Ishikawa (cell line): ENCODE data around the gene SH3TC1.

ENCODE experiments used
- CEBPB ChIP-seq: IDR thresholded peaks from 2 replicates; pipeline ENCODE4 v1.6.1; 2012
- CREB1 ChIP-seq: IDR thresholded peaks from 2 replicates; pipeline ENCODE4 v1.6.1; 2012; ENCODE audit warnings: low read depth
- EGR1 ChIP-seq: IDR thresholded peaks from 2 replicates; pipeline ENCODE4 v1.6.1; 2012
- EP300 ChIP-seq: IDR thresholded peaks from 2 replicates; pipeline ENCODE4 v1.6.1; 2012; ENCODE audit warnings: borderline replicate concordance
- FOXM1 ChIP-seq: IDR thresholded peaks from 2 replicates; pipeline ENCODE4 v1.6.1; 2012; ENCODE audit warnings: low read depth, borderline replicate concordance
- NFIC ChIP-seq: IDR thresholded peaks from 2 replicates; pipeline ENCODE4 v1.6.1; 2012
- RAD21 ChIP-seq: IDR thresholded peaks from 2 replicates; pipeline ENCODE4 v1.6.1; 2012; ENCODE audit warnings: low read depth
- TAF1 ChIP-seq: IDR thresholded peaks from 2 replicates; pipeline ENCODE4 v1.6.1; 2012; ENCODE audit warnings: low read depth, mild to moderate bottlenecking
- TCF12 ChIP-seq: IDR thresholded peaks from 2 replicates; pipeline ENCODE4 v1.6.1; 2012; ENCODE audit warnings: low read depth
- YY1 ChIP-seq: IDR thresholded peaks from 2 replicates; pipeline ENCODE4 v1.6.1; 2012; ENCODE audit warnings: low read depth
- ZBTB7A ChIP-seq: IDR thresholded peaks from 2 replicates; pipeline ENCODE4 v1.6.1; 2012; ENCODE audit warnings: low read depth
- TF ChIP-seq, protein P1 (sequence below): IDR thresholded peaks from 2 replicates; pipeline ENCODE4 v1.6.1; 2012
- TF ChIP-seq, protein P2 (sequence below): IDR thresholded peaks from 2 replicates; pipeline ENCODE4 v1.6.1; 2012; ENCODE audit warnings: low read depth, mild to moderate bottlenecking

DNA sequence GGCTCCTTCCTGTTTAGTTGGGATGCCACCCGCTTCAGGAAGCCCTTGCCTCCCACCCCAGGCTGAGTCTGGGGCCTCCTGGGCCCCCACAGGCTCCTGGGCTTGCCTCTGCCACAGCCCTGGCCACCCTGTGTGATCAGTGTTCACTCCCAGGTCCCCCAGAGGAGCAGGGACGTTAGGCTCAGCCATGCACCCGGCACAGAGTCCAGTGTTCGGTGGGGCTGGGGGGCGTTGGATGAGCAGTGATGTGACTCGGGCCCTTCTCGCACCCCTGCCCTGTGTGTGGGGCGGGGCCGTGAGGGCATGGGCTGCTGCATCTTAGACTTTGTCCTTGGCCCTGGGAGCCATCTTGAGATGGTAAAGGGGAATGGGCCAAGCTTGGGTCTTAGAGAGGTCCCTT lies 40.6 kb downstream of the SH3TC1 start:
- TF ChIP-seq FOXM1 (no peak), RAD21 (no peak), TAF1 (no peak), CREB1 (no peak), EGR1 (no peak), EP300 (no peak), TCF12 (no peak), YY1 (no peak), ZBTB7A (no peak), NFIC (no peak), CEBPB (no peak)
- TF ChIP-seq, protein P1, sequence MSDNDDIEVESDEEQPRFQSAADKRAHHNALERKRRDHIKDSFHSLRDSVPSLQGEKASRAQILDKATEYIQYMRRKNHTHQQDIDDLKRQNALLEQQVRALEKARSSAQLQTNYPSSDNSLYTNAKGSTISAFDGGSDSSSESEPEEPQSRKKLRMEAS = no peak
- TF ChIP-seq, protein P2, sequence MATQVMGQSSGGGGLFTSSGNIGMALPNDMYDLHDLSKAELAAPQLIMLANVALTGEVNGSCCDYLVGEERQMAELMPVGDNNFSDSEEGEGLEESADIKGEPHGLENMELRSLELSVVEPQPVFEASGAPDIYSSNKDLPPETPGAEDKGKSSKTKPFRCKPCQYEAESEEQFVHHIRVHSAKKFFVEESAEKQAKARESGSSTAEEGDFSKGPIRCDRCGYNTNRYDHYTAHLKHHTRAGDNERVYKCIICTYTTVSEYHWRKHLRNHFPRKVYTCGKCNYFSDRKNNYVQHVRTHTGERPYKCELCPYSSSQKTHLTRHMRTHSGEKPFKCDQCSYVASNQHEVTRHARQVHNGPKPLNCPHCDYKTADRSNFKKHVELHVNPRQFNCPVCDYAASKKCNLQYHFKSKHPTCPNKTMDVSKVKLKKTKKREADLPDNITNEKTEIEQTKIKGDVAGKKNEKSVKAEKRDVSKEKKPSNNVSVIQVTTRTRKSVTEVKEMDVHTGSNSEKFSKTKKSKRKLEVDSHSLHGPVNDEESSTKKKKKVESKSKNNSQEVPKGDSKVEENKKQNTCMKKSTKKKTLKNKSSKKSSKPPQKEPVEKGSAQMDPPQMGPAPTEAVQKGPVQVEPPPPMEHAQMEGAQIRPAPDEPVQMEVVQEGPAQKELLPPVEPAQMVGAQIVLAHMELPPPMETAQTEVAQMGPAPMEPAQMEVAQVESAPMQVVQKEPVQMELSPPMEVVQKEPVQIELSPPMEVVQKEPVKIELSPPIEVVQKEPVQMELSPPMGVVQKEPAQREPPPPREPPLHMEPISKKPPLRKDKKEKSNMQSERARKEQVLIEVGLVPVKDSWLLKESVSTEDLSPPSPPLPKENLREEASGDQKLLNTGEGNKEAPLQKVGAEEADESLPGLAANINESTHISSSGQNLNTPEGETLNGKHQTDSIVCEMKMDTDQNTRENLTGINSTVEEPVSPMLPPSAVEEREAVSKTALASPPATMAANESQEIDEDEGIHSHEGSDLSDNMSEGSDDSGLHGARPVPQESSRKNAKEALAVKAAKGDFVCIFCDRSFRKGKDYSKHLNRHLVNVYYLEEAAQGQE = no peak
